SK-N-SH treated with all-trans-retinoic acid at 6 μM for 48 hours (cell line): Measurements from ENCODE around the gene TMEM190.

Experiments
- ATAC-seq: fragments of 200-7000 bp; cut with Tn5 transposase; 3 replicates; pipeline ENCODE4 v1.9.1; 2020; ENCODE audit warnings: mild to moderate bottlenecking, moderate library complexity
- ARNTL ChIP-seq: fragments of 450-650 bp; formaldehyde crosslinking; IDR thresholded peaks from 2 replicates; pipeline ENCODE4 v1.5.0; 2020; ENCODE audit warnings: low read depth, mild to moderate bottlenecking, moderate library complexity, borderline replicate concordance
- BACH2 ChIP-seq: fragments of 250-450 bp; sonication (Bioruptor Pico); IDR thresholded peaks from 2 replicates; pipeline ENCODE4 v1.9.0; 2021; ENCODE audit warnings: mild to moderate bottlenecking, borderline replicate concordance
- CSDC2 ChIP-seq: fragments of 250-450 bp; sonication (Bioruptor Pico); IDR thresholded peaks from 2 replicates; pipeline ENCODE4 v1.5.0; 2020; ENCODE audit warnings: mild to moderate bottlenecking, moderate library complexity
- ESRRG ChIP-seq: fragments of 250-450 bp; sonication (Bioruptor Pico); IDR thresholded peaks from 2 replicates; pipeline ENCODE4 v1.6.1; 2021; ENCODE audit warnings: mild to moderate bottlenecking
- GLIS3 ChIP-seq: fragments of 250-450 bp; sonication (Bioruptor Pico); IDR thresholded peaks from 2 replicates; pipeline ENCODE4 v1.5.0; 2020; ENCODE audit warnings: mild to moderate bottlenecking, moderate library complexity
- ISL1 ChIP-seq: fragments of 250-450 bp; sonication (Bioruptor Pico); IDR thresholded peaks from 2 replicates; pipeline ENCODE4 v2.1.2; 2022; ENCODE audit warnings: mild to moderate bottlenecking, moderate library complexity
- OSR1 ChIP-seq: fragments of 250-450 bp; sonication (Bioruptor Pico); IDR thresholded peaks from 2 replicates; pipeline ENCODE4 v1.8.0; 2022; ENCODE audit warnings: moderate library complexity, mild to moderate bottlenecking, inconsistent platforms
- PPARA ChIP-seq: fragments of 250-450 bp; sonication (Bioruptor Pico); IDR thresholded peaks from 2 replicates; pipeline ENCODE4 v1.5.0; 2020; ENCODE audit warnings: mild to moderate bottlenecking, borderline replicate concordance
- SNAI2 ChIP-seq: fragments of 250-450 bp; sonication (Bioruptor Pico); IDR thresholded peaks from 2 replicates; pipeline ENCODE4 v1.5.0; 2020; ENCODE audit warnings: mild to moderate bottlenecking, moderate library complexity
- TOX ChIP-seq: fragments of 250-450 bp; sonication (Bioruptor Pico); IDR thresholded peaks from 2 replicates; pipeline ENCODE4 v1.8.0; 2021; ENCODE audit warnings: mild to moderate bottlenecking, moderate library complexity, borderline replicate concordance
- ZC3H10 ChIP-seq: fragments of 250-450 bp; sonication (Bioruptor Pico); IDR thresholded peaks from 2 replicates; pipeline ENCODE4 v1.5.1; 2021; ENCODE audit warnings: mild to moderate bottlenecking, moderate library complexity
- ZFP3 ChIP-seq: fragments of 250-450 bp; sonication (Bioruptor Pico); IDR thresholded peaks from 2 replicates; pipeline ENCODE4 v1.5.0; 2020; ENCODE audit warnings: mild to moderate bottlenecking, moderate library complexity
- ZFP30 ChIP-seq: fragments of 450-650 bp; formaldehyde crosslinking; IDR thresholded peaks from 2 replicates; pipeline ENCODE4 v1.5.0; 2022; ENCODE audit warnings: mild to moderate bottlenecking, moderate library complexity
- ZNF565 ChIP-seq: fragments of 450-650 bp; formaldehyde crosslinking; conservative IDR thresholded peaks from 2 replicates; pipeline ENCODE4 v1.5.0; 2020; ENCODE audit warnings: low read depth, mild to moderate bottlenecking, moderate library complexity
- ZNF70 ChIP-seq: fragments of 450-650 bp; formaldehyde crosslinking; IDR thresholded peaks from 2 replicates; pipeline ENCODE4 v1.5.0; 2020; ENCODE audit warnings: mild to moderate bottlenecking, moderate library complexity
- ZNF8 ChIP-seq: fragments of 450-650 bp; formaldehyde crosslinking; IDR thresholded peaks from 2 replicates; pipeline ENCODE4 v1.5.0; 2020; ENCODE audit warnings: mild to moderate bottlenecking, moderate library complexity
- TF ChIP-seq, protein P1 (sequence below): fragments of 250-450 bp; sonication (Bioruptor Pico); IDR thresholded peaks from 2 replicates; pipeline ENCODE4 v1.5.1; 2020; ENCODE audit warnings: low read depth, mild to moderate bottlenecking, moderate library complexity
- TF ChIP-seq, protein P2 (sequence below): fragments of 250-450 bp; sonication (Bioruptor Pico); IDR thresholded peaks from 2 replicates; pipeline ENCODE4 v1.5.0; 2020; ENCODE audit warnings: mild to moderate bottlenecking, moderate library complexity
- TF ChIP-seq, protein P3 (sequence below): fragments of 250-450 bp; sonication (Bioruptor Pico); IDR thresholded peaks from 2 replicates; pipeline ENCODE4 v1.8.0; 2021; ENCODE audit warnings: low read depth, mild to moderate bottlenecking, moderate library complexity, borderline replicate concordance
- TF ChIP-seq, protein P4 (sequence below): fragments of 250-450 bp; sonication (Bioruptor Pico); IDR thresholded peaks from 2 replicates; pipeline ENCODE4 v1.8.0; 2020; ENCODE audit warnings: mild to moderate bottlenecking, moderate library complexity, borderline replicate concordance

TMEM190 gene

DNA sequence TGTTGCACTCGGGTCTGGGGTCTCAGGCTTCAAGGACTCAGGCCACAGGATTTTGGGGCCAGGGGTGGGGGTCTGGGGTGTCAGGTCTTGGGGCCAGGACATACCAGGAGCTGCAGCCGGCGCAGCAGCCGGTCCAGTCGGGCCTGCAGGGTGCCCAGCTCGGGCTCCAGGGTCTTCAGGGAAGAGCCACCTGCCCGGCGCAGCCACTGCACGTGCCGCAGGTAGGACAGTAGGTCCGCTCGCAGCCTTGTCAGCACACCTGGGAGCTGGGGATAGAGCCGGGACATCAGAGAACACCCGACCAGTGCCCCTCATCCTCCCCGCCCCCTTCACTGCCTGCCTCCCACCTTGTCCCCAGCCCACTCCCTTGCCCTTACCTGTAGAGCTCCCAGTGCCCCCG is 8.5 kb upstream of the TMEM190 start:
- no peak for TF ChIP-seq TOX (CRISPR knock-in tag)
- TF ChIP-seq GLIS3 (CRISPR knock-in tag), result no peak
- no peak for TF ChIP-seq ISL1 (CRISPR knock-in tag)
- no peak for TF ChIP-seq ZC3H10 (CRISPR knock-in tag)
- TF ChIP-seq ZNF70 (CRISPR knock-in tag), result no peak
- TF ChIP-seq, protein P1, sequence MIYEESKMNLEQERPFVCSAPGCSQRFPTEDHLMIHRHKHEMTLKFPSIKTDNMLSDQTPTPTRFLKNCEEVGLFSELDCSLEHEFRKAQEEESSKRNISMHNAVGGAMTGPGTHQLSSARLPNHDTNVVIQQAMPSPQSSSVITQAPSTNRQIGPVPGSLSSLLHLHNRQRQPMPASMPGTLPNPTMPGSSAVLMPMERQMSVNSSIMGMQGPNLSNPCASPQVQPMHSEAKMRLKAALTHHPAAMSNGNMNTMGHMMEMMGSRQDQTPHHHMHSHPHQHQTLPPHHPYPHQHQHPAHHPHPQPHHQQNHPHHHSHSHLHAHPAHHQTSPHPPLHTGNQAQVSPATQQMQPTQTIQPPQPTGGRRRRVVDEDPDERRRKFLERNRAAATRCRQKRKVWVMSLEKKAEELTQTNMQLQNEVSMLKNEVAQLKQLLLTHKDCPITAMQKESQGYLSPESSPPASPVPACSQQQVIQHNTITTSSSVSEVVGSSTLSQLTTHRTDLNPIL, result no peak
- no peak for TF ChIP-seq ZFP3
- TF ChIP-seq CSDC2, result no peak
- no peak for TF ChIP-seq SNAI2
- TF ChIP-seq, protein P2, sequence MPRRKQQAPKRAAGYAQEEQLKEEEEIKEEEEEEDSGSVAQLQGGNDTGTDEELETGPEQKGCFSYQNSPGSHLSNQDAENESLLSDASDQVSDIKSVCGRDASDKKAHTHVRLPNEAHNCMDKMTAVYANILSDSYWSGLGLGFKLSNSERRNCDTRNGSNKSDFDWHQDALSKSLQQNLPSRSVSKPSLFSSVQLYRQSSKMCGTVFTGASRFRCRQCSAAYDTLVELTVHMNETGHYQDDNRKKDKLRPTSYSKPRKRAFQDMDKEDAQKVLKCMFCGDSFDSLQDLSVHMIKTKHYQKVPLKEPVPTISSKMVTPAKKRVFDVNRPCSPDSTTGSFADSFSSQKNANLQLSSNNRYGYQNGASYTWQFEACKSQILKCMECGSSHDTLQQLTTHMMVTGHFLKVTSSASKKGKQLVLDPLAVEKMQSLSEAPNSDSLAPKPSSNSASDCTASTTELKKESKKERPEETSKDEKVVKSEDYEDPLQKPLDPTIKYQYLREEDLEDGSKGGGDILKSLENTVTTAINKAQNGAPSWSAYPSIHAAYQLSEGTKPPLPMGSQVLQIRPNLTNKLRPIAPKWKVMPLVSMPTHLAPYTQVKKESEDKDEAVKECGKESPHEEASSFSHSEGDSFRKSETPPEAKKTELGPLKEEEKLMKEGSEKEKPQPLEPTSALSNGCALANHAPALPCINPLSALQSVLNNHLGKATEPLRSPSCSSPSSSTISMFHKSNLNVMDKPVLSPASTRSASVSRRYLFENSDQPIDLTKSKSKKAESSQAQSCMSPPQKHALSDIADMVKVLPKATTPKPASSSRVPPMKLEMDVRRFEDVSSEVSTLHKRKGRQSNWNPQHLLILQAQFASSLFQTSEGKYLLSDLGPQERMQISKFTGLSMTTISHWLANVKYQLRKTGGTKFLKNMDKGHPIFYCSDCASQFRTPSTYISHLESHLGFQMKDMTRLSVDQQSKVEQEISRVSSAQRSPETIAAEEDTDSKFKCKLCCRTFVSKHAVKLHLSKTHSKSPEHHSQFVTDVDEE (CRISPR knock-in tag), result no peak
- no peak for TF ChIP-seq ZNF8 (CRISPR knock-in tag)
- TF ChIP-seq ZNF565 (CRISPR knock-in tag), result no peak
- TF ChIP-seq OSR1 (CRISPR knock-in tag), result no peak
- TF ChIP-seq ARNTL (CRISPR knock-in tag), result no peak
- TF ChIP-seq PPARA (CRISPR knock-in tag), result no peak
- TF ChIP-seq ZFP30 (CRISPR knock-in tag), result no peak
- no peak for TF ChIP-seq BACH2 (CRISPR knock-in tag)
- TF ChIP-seq, protein P3, sequence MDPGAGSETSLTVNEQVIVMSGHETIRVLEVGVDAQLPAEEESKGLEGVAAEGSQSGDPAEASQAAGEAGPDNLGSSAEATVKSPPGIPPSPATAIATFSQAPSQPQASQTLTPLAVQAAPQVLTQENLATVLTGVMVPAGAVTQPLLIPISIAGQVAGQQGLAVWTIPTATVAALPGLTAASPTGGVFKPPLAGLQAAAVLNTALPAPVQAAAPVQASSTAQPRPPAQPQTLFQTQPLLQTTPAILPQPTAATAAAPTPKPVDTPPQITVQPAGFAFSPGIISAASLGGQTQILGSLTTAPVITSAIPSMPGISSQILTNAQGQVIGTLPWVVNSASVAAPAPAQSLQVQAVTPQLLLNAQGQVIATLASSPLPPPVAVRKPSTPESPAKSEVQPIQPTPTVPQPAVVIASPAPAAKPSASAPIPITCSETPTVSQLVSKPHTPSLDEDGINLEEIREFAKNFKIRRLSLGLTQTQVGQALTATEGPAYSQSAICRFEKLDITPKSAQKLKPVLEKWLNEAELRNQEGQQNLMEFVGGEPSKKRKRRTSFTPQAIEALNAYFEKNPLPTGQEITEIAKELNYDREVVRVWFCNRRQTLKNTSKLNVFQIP (CRISPR knock-in tag), result no peak
- TF ChIP-seq, protein P4, sequence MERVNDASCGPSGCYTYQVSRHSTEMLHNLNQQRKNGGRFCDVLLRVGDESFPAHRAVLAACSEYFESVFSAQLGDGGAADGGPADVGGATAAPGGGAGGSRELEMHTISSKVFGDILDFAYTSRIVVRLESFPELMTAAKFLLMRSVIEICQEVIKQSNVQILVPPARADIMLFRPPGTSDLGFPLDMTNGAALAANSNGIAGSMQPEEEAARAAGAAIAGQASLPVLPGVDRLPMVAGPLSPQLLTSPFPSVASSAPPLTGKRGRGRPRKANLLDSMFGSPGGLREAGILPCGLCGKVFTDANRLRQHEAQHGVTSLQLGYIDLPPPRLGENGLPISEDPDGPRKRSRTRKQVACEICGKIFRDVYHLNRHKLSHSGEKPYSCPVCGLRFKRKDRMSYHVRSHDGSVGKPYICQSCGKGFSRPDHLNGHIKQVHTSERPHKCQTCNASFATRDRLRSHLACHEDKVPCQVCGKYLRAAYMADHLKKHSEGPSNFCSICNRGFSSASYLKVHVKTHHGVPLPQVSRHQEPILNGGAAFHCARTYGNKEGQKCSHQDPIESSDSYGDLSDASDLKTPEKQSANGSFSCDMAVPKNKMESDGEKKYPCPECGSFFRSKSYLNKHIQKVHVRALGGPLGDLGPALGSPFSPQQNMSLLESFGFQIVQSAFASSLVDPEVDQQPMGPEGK (CRISPR knock-in tag), result no peak
- ATAC-seq, result no peak

DNA sequence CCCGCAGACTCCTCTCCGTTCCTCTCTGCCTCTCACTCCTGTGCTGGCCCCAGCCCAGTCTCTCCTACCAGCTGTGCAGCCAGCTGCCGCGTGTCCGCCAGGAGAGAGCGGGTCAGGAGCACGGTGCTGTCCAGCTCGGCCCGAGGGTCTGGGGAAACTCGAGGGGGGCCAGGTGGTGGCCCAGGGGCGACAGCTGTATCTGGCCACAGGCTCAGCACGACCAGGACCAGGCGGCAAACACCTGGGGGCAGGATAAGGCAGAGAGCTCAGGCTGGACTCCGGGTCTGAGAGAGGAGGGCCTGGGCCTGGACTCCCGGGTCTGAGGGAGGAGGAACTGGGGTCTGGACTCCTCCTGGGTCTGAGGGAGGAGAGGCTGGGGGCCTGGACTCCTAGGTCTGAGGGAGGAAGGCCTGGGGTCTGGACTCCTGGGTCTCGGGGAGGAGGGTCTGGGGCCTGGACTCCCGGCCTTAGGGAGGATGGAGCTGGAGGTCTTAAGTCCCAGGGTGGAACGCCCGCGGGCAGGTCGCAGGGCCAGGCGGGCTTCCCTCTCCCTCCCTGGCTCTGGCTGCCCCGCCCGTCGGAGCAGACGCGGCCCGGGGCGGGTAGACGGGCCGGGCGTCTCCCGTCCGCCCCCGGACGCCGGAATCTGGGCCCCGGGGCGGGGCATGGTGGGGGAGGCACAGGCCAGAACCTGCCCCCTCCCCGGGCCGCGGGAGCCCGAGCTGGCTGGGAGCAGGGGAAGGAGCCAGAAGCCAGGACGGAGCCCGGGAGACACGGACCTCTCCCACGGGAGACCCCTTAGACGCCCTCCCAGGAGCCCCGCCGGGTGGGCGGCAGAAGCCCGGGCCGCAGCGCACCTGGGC is 7.7 kb upstream of the TMEM190 start:
- TF ChIP-seq, protein P4 (CRISPR knock-in tag), result no peak
- TF ChIP-seq BACH2 (CRISPR knock-in tag), result no peak
- TF ChIP-seq, protein P3 (CRISPR knock-in tag), result no peak
- TF ChIP-seq TOX (CRISPR knock-in tag), result no peak
- no peak for TF ChIP-seq ESRRG
- TF ChIP-seq PPARA (CRISPR knock-in tag), result no peak
- TF ChIP-seq ZFP30 (CRISPR knock-in tag), result no peak
- no peak for TF ChIP-seq ZNF565 (CRISPR knock-in tag)
- no peak for TF ChIP-seq OSR1 (CRISPR knock-in tag)
- peak; percentile 32 for ATAC-seq
